Endodermal cell (in vitro differentiated cells): ENCODE results near the gene CDC42BPG. TPM values are rescaled to one million over a fixed set of nuclear protein-coding genes. Genes with fewer than 3 reads are reported as not detected.

ENCODE experiments used
- DNase-seq: peaks from one replicate; pipeline ENCODE4 v3.0.0-alpha.2; 2017
- H3K27ac ChIP-seq: 2 replicates; pipeline ENCODE4 v1.5.1; 2013; ENCODE audit warnings: mild to moderate bottlenecking, low read depth, low read length, moderate library complexity
- H3K27me3 ChIP-seq: 2 replicates; pipeline ENCODE4 v1.6.1; 2013; ENCODE audit warnings: mild to moderate bottlenecking, low read length, moderate library complexity; ENCODE audit not compliant: insufficient read depth, control insufficient read depth, poor library complexity, severe bottlenecking
- H3K36me3 ChIP-seq: 2 replicates; pipeline ENCODE4 v1.7.0; 2013; ENCODE audit warnings: mild to moderate bottlenecking, low read length, moderate library complexity; ENCODE audit not compliant: control insufficient read depth, insufficient read depth
- H3K4me1 ChIP-seq: one replicate; pipeline ENCODE4 v1.7.0; 2013; ENCODE audit warnings: low read length; ENCODE audit not compliant: control insufficient read depth, insufficient read depth
- H3K4me3 ChIP-seq: 2 replicates; pipeline ENCODE4 v1.5.1; 2013; ENCODE audit warnings: mild to moderate bottlenecking, low read length, moderate library complexity
- H3K9ac ChIP-seq: 2 replicates; pipeline ENCODE4 v1.6.1; 2013; ENCODE audit warnings: mild to moderate bottlenecking, low read length, moderate library complexity; ENCODE audit not compliant: poor library complexity, severe bottlenecking; ENCODE audit errors: extremely low read depth
- H3K9me3 ChIP-seq: 2 replicates; pipeline ENCODE4 v1.6.1; 2013; ENCODE audit warnings: mild to moderate bottlenecking, low read length, moderate library complexity; ENCODE audit not compliant: control insufficient read depth
- H3K27ac Mint-ChIP-seq: 2 replicates; pipeline ENCODE4 v1.8.0; 2020; ENCODE audit warnings: mixed read lengths
- H3K27me3 Mint-ChIP-seq: 2 replicates; pipeline ENCODE4 v1.8.0; 2021; ENCODE audit warnings: mild to moderate bottlenecking, mixed read lengths; ENCODE audit not compliant: insufficient read depth
- H3K36me3 Mint-ChIP-seq: 2 replicates; pipeline ENCODE4 v1.8.0; 2020; ENCODE audit warnings: low read depth, mixed read lengths
- H3K4me1 Mint-ChIP-seq: 2 replicates; pipeline ENCODE4 v1.8.0; 2020; ENCODE audit warnings: mixed read lengths
- H3K4me3 Mint-ChIP-seq: 2 replicates; pipeline ENCODE4 v1.8.0; 2020; ENCODE audit warnings: mild to moderate bottlenecking, moderate library complexity, mixed read lengths
- H3K9me3 Mint-ChIP-seq: 2 replicates; pipeline ENCODE4 v1.8.0; 2020; ENCODE audit warnings: mild to moderate bottlenecking, mixed read lengths
- WGBS, 2 experiments: methylation state at CpG; one replicate each; pipeline versions ENCODE4 v1.1.5 to v1.1.7; 2013; ENCODE audit warnings: missing lambda C conversion rate in 2 of 2, mixed read lengths in 1 of 2; ENCODE audit not compliant: insufficient coverage in 1 of 2, insufficient read length in 1 of 2; 5-methylcytosine and 5-hydroxymethylcytosine counted together
- total RNA-seq, 2 donors: library from RNA; stranded (reverse); fragmentation: NEBNext Ultra II Directional in 1 of 2; extraction: Animal tissue kit (Norgen Biotek cat#: 25700) in 1 of 2; gene quantifications; 2 replicates in 1 of 2; 3 replicates in 1 of 2; pipeline ENCODE4 v1.2.1, GENCODE V29; 2021
- TF ChIP-seq, protein P1 (sequence below): fragments of 200-600 bp; sonication (generic); conservative IDR thresholded peaks from 2 replicates; pipeline ENCODE4 v1.5.0; 2021; ENCODE audit warnings: antibody characterized with exemption, mild to moderate bottlenecking

CDC42BPG gene
- total RNA-seq, 2 donors from 2014 or later, result 11.1 to 12.6 TPM

- Mint-ChIP-seq H3K36me3 (peaks cover 4% of the 10 kb centered on the region), H3K9me3 (no peaks in the 10 kb centered on the region), H3K27me3 (no peaks in the 10 kb centered on the region), H3K4me3 (no peak overlapping the region), H3K27ac (no peak overlapping the region), H3K4me1 (peaks cover 8% of the 10 kb centered on the region)
- Histone ChIP-seq H3K36me3 (no peaks in the 10 kb centered on the region), H3K4me1 (peaks cover 9% of the 10 kb centered on the region), H3K27me3 (no peaks in the 10 kb centered on the region), H3K4me3 (no peak overlapping the region), H3K9me3 (no peaks in the 10 kb centered on the region), H3K27ac (peak overlapping the region; percentile 90), H3K9ac (no peak overlapping the region)
- TF ChIP-seq, protein P1, sequence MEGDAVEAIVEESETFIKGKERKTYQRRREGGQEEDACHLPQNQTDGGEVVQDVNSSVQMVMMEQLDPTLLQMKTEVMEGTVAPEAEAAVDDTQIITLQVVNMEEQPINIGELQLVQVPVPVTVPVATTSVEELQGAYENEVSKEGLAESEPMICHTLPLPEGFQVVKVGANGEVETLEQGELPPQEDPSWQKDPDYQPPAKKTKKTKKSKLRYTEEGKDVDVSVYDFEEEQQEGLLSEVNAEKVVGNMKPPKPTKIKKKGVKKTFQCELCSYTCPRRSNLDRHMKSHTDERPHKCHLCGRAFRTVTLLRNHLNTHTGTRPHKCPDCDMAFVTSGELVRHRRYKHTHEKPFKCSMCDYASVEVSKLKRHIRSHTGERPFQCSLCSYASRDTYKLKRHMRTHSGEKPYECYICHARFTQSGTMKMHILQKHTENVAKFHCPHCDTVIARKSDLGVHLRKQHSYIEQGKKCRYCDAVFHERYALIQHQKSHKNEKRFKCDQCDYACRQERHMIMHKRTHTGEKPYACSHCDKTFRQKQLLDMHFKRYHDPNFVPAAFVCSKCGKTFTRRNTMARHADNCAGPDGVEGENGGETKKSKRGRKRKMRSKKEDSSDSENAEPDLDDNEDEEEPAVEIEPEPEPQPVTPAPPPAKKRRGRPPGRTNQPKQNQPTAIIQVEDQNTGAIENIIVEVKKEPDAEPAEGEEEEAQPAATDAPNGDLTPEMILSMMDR, result no peak
- DNase-seq, result no peak
- WGBS, 2 experiments, result 94% methylated on average over 12 to 15 of the region's 15 CpGs
These were observed 21.1 kb upstream of the CDC42BPG start for GRCh38 chr11:64865286-64866172.

DNA sequence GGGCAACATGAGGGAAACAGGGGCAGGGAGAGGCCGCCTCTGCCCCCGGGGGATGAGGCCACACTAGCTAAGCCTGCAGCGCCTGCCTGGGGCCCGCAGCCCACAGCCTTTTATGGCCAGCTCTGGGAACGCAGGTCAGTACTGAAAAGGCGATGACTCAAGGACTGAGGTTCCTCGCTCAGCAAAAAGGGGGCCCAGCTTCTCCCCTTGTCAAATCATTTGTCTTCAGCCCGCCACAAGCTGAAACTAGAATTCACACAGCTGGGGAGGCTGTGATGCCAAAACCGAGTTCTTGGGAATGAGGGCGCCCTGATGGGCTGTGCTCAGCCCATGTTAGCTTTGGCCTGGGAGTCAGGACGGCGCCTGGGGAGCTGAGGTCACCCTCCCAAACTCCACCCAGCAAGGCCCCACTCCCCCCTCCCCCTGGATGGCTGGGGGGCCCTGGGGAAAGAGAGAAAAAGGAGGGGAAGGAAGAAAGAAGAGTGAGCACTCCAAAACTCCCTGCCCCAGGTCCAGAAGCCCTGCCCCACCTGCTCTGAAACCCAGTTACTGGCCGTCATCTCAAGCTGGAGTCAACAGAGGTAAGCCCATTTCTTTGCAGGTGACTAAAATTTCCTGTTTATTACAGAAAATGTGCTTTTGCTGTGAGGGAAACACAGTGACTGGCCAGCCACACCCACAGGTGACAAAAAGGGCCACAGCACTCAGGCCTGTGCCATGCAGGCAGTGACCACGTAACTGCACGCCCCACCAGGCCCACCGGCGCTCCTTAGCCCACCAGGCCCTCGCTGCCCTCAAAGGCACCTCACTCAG, 20.2 kb upstream of the CDC42BPG start:
- no peaks in the 10 kb centered on the region for H3K9me3 ChIP-seq
- H3K36me3 Mint-ChIP-seq, result peaks cover 7% of the 10 kb centered on the region
- no peak overlapping the region for H3K4me3 Mint-ChIP-seq
- H3K4me1 Mint-ChIP-seq, result peaks cover 3% of the 10 kb centered on the region
- H3K36me3 ChIP-seq, result peaks cover 3% of the 10 kb centered on the region
- TF ChIP-seq, protein P1, result no peak
- H3K9ac ChIP-seq, result no peak overlapping the region
- no peaks in the 10 kb centered on the region for H3K9me3 Mint-ChIP-seq
- peak overlapping the region; percentile 90 for H3K27ac ChIP-seq
- DNase-seq, result no peak
- H3K27me3 ChIP-seq, result no peaks in the 10 kb centered on the region
- no peaks in the 10 kb centered on the region for H3K27me3 Mint-ChIP-seq
- peaks cover 3% of the 10 kb centered on the region for H3K4me1 ChIP-seq
- H3K27ac Mint-ChIP-seq, result no peak overlapping the region
- no peak overlapping the region for H3K4me3 ChIP-seq
- 81 to 90% methylated on average over 13 to 18 of the region's 18 CpGs for WGBS, 2 experiments

- Histone ChIP-seq H3K27me3 (no peaks in the 10 kb centered on the region), H3K27ac (peak overlapping the region; percentile 90), H3K4me3 (no peak overlapping the region), H3K9ac (no peak overlapping the region), H3K4me1 (peaks cover 3% of the 10 kb centered on the region), H3K36me3 (peaks cover 8% of the 10 kb centered on the region), H3K9me3 (no peaks in the 10 kb centered on the region)
- no peak for DNase-seq
- Mint-ChIP-seq H3K9me3 (no peaks in the 10 kb centered on the region), H3K27me3 (no peaks in the 10 kb centered on the region), H3K4me1 (peaks cover 3% of the 10 kb centered on the region), H3K4me3 (no peak overlapping the region), H3K27ac (no peak overlapping the region), H3K36me3 (peaks cover 10% of the 10 kb centered on the region)
- WGBS, 2 experiments, result 91% methylated on average over 8 to 9 of the region's 9 CpGs
- TF ChIP-seq, protein P1, result no peak
These were observed 19.7 kb upstream of the CDC42BPG start for GRCh38 chr11:64864135-64864472.
